NCI-H187 (cell line): ENCODE data around the gene FLOT2.
"Not testable (repeated sequence)": the region's sequence is repeated elsewhere in the genome, so short reads cannot be mapped to it uniquely, and the experiment has no call there.

ENCODE experiments used
- DNase-seq, 2 experiments: peaks; one replicate each; lab custom pipeline; 2025; lab: John Stamatoyannopoulos, UW

Gene FLOT2

DNA sequence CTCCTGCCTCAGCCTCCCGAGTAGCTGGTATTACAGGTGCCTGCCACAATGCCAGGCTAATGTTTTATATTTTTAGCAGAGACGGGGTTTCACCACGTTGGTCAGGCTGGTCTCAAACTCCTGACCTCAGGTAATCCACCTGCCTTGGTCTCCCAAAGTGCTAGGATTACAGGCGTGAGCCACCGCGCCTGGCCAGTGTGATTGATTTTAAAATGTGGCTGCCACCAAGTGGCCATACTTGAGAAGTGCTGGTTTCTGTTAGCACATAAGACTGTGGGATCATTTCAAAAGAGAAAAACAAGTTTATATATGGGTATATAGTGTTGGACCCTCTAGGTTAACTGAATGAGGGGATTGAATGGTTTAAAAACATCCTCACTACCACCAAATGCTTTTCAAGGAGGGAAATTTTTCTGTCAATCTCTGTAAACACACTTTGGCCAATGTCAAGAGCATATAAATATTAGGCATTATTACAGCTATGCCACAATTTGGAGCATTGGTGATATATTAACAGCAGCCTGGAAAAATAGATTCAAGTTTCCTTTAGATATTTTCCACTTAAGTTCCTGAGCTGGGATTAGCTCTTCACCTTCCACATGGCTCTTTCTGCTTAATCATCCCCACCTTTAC lies 18.9 kb upstream of the FLOT2 start:
- no peak for DNase-seq

DNA sequence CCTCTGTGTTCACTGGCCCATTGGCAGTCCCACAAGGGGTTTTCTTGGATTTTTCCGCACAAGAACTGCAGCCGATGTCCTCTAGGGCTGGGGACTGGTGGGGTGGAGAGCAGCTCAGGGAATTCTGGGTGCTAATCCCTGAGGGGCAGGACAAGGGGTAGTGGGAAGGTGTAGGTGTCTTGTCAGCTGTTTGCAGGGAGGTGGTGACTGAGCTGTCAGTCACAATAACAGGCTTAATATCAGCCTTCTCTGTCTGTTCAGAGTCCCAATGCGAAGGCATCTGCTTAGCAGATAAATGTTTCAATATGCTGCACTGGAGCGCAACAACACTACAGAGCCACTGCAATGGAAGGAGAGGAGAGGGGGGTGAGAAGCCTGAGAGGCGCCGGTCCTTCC lies 15.4 kb upstream of the FLOT2 start:
- DNase-seq: no peak

DNA sequence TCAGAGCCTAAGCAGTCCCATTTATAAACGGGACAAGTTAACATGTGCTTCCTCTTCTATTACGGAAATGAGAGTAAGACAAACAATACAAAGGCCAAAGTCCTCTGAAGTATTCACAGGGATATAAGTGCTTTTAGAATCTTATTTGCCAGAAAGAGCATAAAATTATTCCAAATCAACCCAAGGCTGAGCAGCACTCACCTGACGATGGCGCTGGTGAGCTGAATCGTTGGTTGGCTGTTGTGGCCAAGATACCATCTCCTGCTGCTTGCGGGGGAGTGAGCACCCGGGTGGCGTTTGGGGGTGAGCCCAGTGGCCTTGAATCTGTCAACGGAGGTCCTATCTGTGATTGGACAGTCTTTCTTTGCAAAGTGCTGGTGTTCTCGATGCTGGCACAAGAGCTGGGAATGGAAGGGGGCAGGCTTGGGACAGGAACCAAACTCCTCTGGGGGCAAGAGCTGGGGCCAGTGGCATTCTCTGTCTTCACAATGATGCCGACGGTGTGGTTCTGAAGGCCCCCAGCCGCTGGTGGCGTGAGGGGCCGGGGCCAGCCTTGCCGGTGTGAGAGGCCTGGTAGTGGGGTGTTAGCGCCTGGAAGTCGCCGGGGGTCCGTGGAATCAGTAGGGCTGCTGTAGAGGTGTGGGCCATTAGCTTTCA lies 14.9 kb upstream of the FLOT2 start:
- DNase-seq: no peak

DNA sequence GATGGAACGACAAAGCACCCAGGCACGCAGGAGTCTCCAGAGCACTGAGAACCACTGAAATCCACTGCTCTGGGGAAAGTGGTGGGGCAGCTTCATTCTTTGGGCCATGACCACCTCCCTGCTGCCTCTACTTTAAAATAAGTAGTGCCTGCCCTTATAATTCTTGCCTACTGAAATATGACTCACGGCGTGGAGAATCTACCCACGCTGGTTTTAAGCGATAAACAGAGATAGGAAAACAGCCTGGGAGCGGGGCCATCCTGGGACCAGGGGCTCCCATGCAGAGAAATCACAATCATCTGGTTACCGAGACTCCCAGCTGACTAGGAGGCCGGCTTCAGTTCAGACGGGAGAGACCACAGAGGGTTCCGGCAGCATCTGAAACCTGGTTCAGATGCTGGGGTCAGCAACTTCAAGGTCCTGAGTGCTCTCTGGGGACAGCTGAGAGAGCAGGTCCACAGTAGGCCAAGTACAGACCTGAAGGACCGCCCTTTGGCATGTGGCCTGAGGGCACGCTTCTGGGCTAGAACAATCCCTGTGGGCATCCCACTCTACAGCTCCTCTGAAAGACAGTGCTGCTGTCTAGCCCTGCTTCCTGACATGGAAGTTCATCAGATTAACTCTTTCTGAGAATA lies 14.0 kb upstream of the FLOT2 start:
- no peak for DNase-seq

DNA sequence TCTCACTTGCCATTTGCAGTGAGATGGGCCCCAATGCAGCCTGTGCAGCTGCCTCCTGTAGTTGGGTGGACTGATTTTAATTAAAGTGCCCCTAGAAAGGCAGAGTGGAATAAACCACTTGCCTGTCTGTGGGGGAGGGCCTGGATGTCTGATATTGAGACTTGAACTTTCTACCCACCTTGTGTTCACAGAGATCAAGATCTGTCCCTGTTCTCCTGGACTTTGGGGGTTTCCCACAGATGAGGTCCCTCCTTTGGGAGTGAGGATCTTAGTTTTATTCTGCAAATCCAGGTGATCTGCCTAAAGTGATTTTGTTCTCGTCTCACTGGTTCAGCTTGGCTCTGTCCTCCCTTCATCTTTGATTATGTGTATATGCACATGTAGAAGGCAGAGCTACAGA lies 13.0 kb upstream of the FLOT2 start:
- no peak for DNase-seq

DNA sequence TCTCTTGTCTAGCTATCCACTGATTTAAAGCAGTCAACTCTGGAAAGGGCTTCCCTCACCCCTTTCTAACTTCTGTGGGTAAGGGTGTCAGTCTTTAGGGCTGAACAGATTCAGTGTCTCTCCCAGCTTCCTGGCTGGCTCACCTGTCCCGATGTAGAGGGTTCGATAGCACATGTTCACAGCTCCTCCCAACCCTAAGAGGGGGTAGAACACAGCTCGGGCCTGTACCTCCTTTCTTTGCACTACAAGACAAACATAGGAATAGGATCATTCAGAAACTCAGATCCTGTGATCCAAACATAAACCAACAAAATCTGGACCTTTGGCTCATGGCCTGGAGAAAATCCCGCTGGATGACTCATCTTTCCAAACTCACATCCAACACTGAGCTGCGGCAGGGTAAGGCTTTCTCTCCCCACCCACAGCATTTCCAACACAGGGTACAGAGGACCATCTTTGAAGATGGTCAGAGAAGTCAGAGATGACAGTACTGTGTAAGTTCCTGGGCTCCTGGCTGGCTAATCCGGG lies 11.2 kb upstream of the FLOT2 start:
- no peak for DNase-seq

DNA sequence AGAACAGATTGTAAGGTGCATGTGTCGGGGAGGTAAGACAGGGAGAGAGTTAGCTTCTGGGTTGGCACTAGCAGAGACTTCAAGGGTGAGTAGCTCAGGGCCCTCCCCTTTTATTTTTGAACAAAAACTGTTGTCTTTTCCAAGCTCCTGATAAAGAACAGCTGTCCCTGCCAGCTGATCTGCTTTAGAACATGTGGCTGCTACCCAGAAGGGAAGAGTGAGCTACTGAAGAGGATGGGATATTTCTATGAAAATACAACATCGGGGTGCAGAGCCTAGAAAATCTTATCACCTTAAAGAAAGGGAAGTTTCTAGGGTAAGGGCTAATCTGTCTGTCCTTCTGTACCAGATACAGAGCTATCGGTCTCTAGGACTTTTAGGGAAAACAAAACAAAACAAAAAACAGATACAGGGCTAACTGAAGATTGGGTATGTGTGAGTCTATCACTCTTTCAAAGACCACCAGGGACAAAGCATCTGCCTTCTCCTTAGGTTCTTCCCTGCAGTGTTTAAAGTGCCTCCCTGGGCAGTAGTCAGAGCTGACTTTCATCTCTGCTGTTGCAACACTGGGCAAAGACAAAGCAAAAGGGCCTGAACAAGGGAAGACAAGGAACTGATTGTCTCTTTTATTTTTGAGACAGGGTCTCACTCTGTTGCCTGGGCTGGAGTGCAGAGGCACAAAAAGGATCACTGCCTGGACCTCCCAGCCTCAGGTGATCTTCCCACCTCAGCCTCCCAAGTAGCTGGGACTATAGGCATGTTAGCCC lies 10.4 kb upstream of the FLOT2 start:
- DNase-seq: no peak

DNA sequence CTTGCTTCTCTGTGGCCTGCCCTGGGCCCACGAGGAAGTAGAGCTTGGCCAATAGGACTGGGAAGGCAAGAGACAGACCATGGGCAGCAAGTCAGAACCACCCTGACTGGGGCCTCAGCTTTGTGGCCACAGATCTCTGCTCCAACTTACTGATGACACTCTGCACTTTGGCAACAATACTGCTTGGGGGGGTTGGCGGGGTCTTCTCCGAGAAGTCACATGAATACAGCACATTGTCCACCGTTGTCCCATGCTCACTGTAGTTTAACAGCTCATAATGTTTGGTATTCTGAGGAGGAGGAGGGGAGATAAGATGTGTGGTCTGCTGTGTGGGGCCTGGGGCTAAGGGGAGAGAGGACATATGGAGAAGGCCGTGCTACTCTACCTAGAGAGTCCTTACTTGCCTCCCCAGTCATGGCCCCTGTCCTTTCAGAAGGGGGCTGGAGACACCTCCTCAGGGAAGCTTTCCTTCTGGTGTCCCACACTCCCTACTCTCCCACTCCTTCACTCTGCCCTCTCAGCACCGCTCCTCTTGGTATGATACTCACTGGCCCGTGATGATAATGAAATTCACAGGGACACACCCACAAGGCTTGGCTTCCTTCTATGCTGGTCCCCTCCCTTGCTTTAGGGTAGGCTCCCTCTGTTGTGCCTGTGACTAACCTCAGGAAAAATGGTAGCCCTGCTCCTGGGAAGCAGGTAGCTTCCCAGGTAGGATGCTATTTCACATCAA lies 9.3 kb upstream of the FLOT2 start:
- no peak for DNase-seq

DNA sequence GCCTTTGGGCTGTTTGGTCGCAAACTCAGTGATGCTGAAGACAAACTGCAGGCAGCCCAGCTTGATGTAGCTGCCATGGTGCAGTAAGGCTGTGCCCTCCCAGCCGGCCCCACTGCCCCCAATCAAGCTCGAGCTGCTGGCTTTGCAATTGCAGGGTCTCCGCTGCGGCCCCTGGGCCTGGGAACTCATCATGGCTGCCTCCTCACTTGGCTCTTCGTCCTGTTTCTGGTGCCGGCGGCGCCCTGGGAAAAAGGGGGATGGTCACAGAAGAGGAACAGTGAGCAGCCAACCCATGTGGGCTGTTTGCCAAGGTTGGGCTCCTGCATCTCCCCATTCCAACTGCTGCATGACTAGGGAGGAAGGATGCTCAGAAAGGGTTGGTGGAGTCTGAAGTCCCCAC lies 8.7 kb upstream of the FLOT2 start:
- DNase-seq: no peak

DNA sequence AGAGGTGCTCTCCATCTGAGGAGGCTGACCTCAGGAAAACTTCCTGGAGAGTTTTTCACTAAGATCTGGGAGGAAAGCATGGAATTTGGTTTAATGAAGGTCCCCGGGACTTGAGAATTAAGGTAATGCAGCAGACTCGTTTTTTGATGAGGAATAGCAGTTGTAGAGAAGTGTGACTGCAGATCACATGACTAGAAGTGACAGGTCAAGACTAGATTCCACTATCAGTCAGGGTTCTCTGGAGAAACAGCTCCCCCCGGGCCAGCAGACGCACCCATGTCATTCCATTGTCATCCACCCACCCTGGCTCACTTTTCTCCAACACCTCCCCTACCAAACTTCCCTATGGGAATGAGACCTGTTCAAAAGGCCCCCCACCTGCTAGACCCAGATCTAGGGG lies 7.3 kb upstream of the FLOT2 start:
- DNase-seq: no peak

DNA sequence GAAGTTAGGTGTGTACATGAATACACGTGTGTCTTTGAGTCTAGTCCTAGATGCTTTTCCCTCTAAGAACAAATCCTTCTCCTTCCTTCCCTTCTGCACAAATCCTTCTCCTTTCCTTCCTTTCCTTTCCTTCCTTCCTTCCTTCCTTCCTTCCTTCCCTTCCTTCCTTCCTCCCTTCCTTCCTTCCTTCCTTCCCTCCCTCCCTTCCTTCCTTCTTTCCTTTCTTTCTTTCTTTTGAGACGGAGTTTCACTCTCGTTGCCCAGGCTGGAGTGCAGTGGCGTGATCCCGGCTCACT lies 6.0 kb upstream of the FLOT2 start:
- DNase-seq: not testable (repeated sequence)

DNA sequence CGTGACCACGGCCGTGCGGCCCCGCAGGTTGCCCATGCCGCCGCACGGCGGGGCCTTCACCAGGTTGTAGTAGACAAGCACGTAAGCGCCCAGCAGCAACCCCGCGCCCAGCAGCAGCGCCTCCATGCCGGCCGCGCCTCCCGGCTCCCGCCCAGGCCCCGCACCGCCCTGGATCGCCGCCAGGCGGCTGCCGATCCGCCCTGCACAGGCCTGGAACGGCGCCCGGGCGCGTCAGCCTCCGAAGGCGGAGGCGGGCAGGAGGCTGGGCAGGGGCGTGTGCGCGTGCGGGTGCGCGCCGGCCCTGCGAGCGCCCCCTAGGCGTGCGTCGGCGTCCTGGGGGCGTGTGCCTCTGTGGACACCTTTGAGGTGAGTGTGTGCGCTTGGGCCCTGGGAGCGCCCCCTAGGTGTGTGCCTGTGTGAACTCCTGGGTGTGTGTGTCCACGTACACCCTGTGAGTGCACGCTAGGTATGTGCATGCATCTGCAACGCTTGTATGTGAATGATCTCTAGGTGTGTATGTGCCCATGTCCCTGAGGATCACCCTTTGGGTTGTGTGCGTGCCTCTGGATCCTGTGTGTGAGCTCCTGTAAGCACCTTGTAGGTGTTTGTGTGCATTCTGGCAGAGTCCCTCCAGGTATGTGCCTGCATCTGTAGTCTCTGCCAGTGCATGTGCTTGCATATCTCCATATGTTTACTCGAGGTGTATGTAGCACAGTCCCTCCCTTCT lies 5.4 kb upstream of the FLOT2 start, which contains the start of gene DHRS13:
TSS of gene DHRS13 (minus strand) at position 261 of the 727 bp plus-strand sequence. CDS start at position 126, 135 bp downstream.
- peak; percentile 81 to 92 for DNase-seq

DNA sequence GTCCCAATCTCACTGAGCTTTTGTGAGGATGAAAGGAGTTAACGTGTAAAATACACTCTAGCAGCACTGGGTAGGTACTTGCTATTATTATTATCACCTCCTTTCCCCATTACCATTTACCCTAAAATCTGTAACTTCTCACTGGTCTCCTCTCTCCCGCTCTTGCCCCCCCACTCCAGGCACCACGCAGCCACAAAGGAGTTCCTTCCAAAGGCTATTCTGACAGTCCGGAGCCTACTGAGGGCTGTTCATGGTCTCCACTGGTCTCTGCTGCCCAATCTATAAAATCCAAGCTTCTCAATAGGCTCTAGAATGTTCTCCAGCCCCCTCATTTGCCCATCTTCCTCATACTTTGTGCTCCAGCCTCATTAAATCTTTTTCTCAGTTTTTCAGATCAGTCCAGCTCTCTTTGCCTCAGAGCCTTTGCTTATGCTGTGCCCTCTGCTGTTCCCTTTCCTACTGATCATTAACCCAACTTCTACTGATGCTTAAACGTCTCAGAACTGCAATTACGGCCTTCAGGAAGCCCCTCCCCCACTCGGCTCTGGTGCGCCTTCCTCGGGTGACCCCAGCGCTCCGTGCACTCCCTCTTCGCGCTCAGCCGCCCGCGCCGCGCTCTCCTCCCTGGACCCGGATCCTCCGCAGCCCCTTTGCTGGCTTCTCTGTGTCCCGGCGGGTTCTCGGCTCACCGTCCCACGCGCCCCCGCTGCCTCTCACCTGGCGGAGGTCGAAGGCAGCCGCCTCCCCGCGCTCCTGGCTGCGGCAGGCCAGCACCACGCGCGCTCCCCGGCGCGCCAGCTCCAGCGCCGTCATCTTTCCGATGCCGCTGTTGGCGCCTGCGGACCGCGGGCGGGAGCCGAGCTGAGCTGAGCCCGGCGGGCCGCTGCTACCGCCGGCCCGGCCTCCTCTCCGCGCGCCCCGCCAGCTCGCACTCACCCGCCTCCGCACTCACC lies 4.6 kb upstream of the FLOT2 start:
- DNase-seq: no peak

DNA sequence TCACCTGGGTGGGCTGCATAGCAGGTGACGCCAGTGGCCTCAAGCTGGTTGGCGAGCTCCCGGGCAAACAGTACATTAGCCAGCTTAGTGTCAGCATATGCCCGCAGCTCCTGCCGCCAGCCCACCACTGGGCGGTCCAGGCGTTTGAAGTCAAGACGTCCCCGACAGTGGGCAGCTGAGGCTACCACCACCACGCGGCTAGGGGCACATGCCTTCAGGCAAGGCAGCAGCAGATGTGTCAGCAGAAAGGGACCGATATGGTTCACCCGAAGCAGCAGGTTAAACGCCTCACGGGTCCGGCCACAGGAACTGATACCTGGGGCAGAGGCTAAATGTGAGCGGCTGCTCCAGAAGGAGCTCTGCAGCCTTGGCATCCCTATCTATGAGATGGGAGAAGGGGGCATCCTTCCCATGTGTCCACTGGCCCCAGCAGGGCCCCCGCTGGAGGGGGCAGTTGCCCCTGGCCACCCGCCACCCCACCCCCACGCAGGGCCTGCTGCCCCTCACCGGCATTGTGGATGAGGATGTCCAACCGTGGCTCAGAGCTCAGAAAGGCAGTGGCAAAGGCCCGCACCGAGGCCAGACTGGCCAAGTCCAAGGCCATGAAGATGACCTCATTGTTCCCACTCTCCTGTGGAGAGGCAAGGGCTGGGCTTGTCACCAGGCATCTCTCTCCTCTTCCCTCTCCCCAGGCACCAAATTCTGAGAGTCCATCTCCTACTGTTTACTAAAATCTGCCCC lies 3.6 kb upstream of the FLOT2 start:
- DNase-seq: no peak

DNA sequence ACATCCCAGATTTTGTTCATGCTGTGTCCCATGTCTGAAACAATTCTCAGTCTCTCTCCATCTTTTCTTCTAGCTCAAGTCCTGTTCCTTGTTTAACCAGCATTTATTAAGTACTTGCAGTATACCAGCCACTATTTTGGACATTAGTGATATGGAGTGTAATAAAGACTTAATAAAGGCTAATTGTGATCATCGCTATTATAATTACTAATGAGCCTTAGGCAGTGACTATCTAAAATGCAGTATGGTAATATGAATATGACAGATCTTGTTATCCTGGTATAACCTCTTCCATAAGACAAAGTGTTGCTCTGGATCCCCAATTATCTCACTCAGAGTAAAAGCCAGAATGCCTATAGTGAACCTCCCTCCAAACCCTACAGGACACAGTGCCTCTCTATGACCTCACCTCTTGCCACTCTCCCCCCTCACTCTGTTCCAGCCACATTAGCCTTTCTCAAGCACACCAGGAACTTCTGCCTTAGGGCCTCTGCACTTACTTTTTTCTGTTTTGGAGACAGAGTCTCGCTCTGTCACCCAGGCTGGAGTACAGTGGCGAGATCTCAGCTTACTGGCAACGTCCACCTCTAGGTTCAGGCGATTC lies 1.8 kb upstream of the FLOT2 start:
- DNase-seq: no peak

DNA sequence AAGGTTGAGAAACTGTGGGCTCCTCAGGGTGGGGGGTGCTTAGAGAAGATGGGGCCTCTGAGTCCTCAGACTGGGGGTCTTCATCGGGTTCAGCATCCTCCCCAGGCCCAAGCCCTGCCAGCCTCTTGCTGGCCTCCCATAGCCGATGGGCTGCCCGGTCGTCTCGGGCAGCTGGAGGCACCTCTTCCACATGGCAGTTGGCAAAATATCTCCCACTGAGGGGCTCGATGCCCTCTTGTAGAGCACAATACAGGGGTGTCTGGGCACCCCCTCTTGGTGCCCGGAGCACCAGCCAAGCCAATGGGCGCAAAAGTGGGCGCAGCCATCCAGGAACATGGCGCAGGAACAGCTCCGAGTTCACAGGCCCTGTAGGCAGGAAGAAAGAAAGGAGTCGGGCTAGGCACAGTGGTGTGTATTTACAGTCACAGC lies 1.0 kb upstream of the FLOT2 start:
- DNase-seq: no peak

DNA sequence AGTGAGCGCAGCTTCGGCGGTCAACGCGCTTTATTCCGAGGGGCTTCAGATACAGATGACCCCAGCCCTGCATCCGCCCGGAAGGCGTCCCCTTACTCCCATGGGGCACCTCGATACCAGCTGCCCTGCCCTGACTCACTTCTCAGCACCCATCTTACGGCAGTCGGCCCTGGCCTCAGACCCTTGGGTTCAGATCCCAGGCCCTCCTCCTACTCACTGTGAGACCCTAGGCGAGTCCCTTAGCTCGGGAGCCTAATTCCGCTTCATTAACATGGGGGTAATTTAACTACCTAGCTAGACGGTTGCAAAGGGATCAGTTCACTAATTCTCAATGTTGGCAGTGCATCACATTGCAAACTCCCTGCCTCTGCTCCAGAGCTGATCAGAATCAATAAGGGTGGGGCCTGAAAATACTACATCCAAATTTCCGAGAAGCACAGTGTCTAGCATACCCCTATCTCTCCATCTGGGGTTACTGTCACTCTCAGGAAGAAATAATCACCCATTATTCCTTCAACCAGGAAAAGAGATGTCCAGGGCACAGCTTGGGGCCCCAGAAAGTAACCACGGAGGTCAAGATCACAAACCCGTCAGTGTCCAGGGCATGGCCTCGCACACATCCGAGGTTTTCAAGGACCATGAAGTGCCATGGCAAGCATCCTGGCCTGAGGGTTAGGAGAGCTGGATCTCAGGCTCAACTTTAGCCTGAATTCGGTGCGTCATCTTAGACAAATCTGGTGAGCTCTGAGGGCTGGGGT lies 415 bp upstream of the FLOT2 start:
- DNase-seq: no peak

DNA sequence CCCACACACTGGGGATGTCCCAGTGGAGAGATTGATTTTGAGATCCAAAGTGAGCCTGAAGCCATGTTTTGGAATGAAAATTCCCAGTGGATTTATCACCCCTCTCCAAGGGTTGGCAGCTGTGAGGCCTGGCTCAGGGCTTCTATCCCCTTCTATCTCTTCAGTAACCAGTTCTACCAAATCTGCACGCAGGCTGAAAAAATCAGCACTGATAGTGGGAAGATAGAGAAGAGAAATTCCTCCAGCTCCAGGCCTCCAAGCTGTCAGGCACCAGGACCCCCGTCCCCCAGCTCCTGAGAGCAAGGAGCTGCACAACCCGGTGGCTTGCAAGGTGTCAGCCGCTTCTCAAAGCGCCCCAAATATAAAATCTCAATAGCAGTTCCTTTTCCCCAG lies 1.0 kb downstream of the FLOT2 start:
- no peak for DNase-seq
